Motor neuron (in vitro differentiated cells): ENCODE results near the gene ZNF423. TPM values are rescaled to one million over a fixed set of nuclear protein-coding genes. Genes with fewer than 3 reads are reported as not detected.

Source experiments
- ATAC-seq, 8 experiments: fragments of 200-7000 bp; cut with Tn5 transposase; replicated peaks in 6 of 8; 2 replicates each; pipeline ENCODE4 v1.8.0; 2021; ENCODE audit warnings: mild to moderate bottlenecking in 8 of 8, moderate library complexity in 8 of 8
- H3K27ac ChIP-seq, 2 donors: fragments of 250-450 bp; sonication (Bioruptor Pico); 2 replicates each; pipeline ENCODE4 v1.9.0; 2021; ENCODE audit warnings: antibody characterized with exemption in 2 of 2, mild to moderate bottlenecking in 2 of 2, moderate library complexity in 1 of 2
- H3K4me1 ChIP-seq, 2 donors: fragments of 250-450 bp; sonication (Bioruptor Pico); replicated peaks in 1 of 2; 2 replicates each; pipeline ENCODE4 v1.6.1; 2021; ENCODE audit warnings: antibody characterized with exemption in 2 of 2, mild to moderate bottlenecking in 2 of 2, moderate library complexity in 1 of 2
- H3K4me3 ChIP-seq, 5 donors: fragments of 250-450 bp; sonication (Bioruptor Pico); 2 replicates each; pipeline ENCODE4 v1.9.0; 2021; ENCODE audit warnings: antibody characterized with exemption in 5 of 5, mild to moderate bottlenecking in 5 of 5, moderate library complexity in 4 of 5
- WGBS, 10 experiments: fragments of 450-650 bp; shearing (Covaris generic); methylation state at CpG; one replicate each; pipeline ENCODE4 v1.0.0; 2022; 5-methylcytosine and 5-hydroxymethylcytosine counted together
- in situ Hi-C, 9 experiments: fragments of 400-800 bp; cut with MboI; loops; one replicate each; pipeline ENCODE4 v1.15.0; 2021; ENCODE audit warnings: low sequenced_read_pairs in 9 of 9, low pct_unique_long_range_greater_than_20kb in 2 of 9; ENCODE audit not compliant: unreplicated experiment in 9 of 9
- total RNA-seq, 8 experiments: library from RNA; unstranded; fragments of 300-600 nt; gene quantifications; 2 replicates each; pipeline versions ENCODE4 v1.2.3 to v1.2.4, GENCODE V29; 2022

The ZNF423 gene
- total RNA-seq, 8 experiments from 2014 or later, result 1.1 to 31.2 (median 19.0) TPM

GRCh38 chr16:49786926-49787557, 68.9 kb downstream of the ZNF423 start:
- no peak for ATAC-seq
- WGBS, 10 experiments, result 22 to 100% (median 93%) methylated on average over 2 to 6 of the region's 12 CpGs; no CpG with 5 or more reads in 2 of the 10 experiments
- H3K27ac ChIP-seq, result no peak overlapping the region
- no peak overlapping the region for H3K4me3 ChIP-seq
- peaks cover 6 to 9% of the 10 kb centered on the region in 2 donors for H3K4me1 ChIP-seq
- in situ Hi-C loops, result loop anchor here in 1 of 9 experiments (25.0 kb wide), 1 partner anchor 100 kb away; no protein-coding TSS in a partner anchor

GRCh38 chr16:49785970-49786369, 69.9 kb downstream of the ZNF423 start:
- Histone ChIP-seq H3K4me3 (no peak overlapping the region), H3K27ac (no peak overlapping the region), H3K4me1 (peaks cover 6 to 17% of the 10 kb centered on the region in 2 donors)
- ATAC-seq, result peak in 1 of 8 experiments; percentile 10
- in situ Hi-C loops, result loop anchor here in 1 of 9 experiments (25.0 kb wide), 1 partner anchor 99 kb away; no protein-coding TSS in a partner anchor
- 0 to 100% (median 82%) methylated on average over 1 to 4 of the region's 11 CpGs; no CpG with 5 or more reads in 6 of the 10 experiments for WGBS, 10 experiments

GRCh38 chr16:49782405-49782804, 73.5 kb downstream of the ZNF423 start:
- no peak for ATAC-seq
- 72 to 100% (median 80%) methylated on average over 2 to 4 of the region's 5 CpGs; no CpG with 5 or more reads in 3 of the 10 experiments for WGBS, 10 experiments
- in situ Hi-C loops, result loop anchor here in 1 of 9 experiments (25.0 kb wide), 1 partner anchor 95 kb away; no protein-coding TSS in a partner anchor

GRCh38 chr16:49781401-49781800, 74.5 kb downstream of the ZNF423 start:
- H3K4me1 ChIP-seq, result peaks cover 14 to 32% of the 10 kb centered on the region in 2 donors
- 6 to 70% (median 22%) methylated on average over 1 to 10 of the region's 14 CpGs; no CpG with 5 or more reads in 5 of the 10 experiments for WGBS, 10 experiments
- ATAC-seq, result peak in 3 of 8 experiments; percentile 70 to 82 (median 81)
- H3K4me3 ChIP-seq, result no peak overlapping the region
- H3K27ac ChIP-seq, result no peak overlapping the region
- in situ Hi-C loops, result loop anchor here in 1 of 9 experiments (25.0 kb wide), 1 partner anchor 94 kb away; no protein-coding TSS in a partner anchor

More at GRCh38 chr16:49782405-49782804, 73.5 kb downstream of the ZNF423 start:
- Histone ChIP-seq H3K4me3 (no peak overlapping the region), H3K27ac (no peak overlapping the region), H3K4me1 (peaks cover 12 to 28% of the 10 kb centered on the region in 2 donors)

- WGBS, 10 experiments, result 0 to 90% (median 38%) methylated on average over 1 to 7 of the region's 12 CpGs; no CpG with 5 or more reads in 5 of the 10 experiments
- ATAC-seq, result peak in 5 of 8 experiments; percentile 40 to 79 (median 53)
- H3K27ac ChIP-seq, result peak overlapping the region in 1 of 2 donors; percentile 57
- H3K4me1 ChIP-seq, result peaks cover 24 to 42% of the 10 kb centered on the region in 2 donors
- H3K4me3 ChIP-seq, result no peak overlapping the region
- in situ Hi-C loops, result loop anchor here in 1 of 9 experiments (25.0 kb wide), 1 partner anchor 93 kb away; no protein-coding TSS in a partner anchor
Measured at GRCh38 chr16:49780433-49780832, 75.5 kb downstream of the ZNF423 start.

- ATAC-seq, result no peak
- WGBS, 10 experiments, result 71 to 100% (median 100%) methylated on average over 1 to 2 of the region's 7 CpGs; no CpG with 5 or more reads in 6 of the 10 experiments
- in situ Hi-C loops, result loop anchor here in 1 of 9 experiments (25.0 kb wide), 1 partner anchor 93 kb away; no protein-coding TSS in a partner anchor
- Histone ChIP-seq H3K27ac (peak overlapping the region in 1 of 2 donors; percentile 57), H3K4me3 (no peak overlapping the region), H3K4me1 (peaks cover 24 to 44% of the 10 kb centered on the region in 2 donors)
Measured at GRCh38 chr16:49779979-49780378, 75.9 kb downstream of the ZNF423 start.

- in situ Hi-C loops, result loop anchor here in 1 of 9 experiments (25.0 kb wide), 1 partner anchor 91 kb away; no protein-coding TSS in a partner anchor
- no peak for ATAC-seq
- H3K27ac ChIP-seq, result no peak overlapping the region
Measured at GRCh38 chr16:49778202-49778930, 77.5 kb downstream of the ZNF423 start.

GRCh38 chr16:49776734-49777133, 79.2 kb downstream of the ZNF423 start:
- in situ Hi-C loops, result loop anchor here in 1 of 9 experiments (25.0 kb wide), 1 partner anchor 89 kb away; no protein-coding TSS in a partner anchor
- Histone ChIP-seq H3K27ac (peak overlapping the region; percentile 69 to 92), H3K4me1 (peaks cover 29 to 55% of the 10 kb centered on the region in 2 donors), H3K4me3 (peak overlapping the region in 1 of 5 donors; percentile 15)
- peak in 3 of 8 experiments; percentile 70 to 85 (median 82) for ATAC-seq
- 17 to 100% (median 90%) methylated on average over 1 to 4 of the region's 4 CpGs; no CpG with 5 or more reads in 5 of the 10 experiments for WGBS, 10 experiments

More at GRCh38 chr16:49778202-49778930, 77.5 kb downstream of the ZNF423 start:
- H3K4me3 ChIP-seq, result no peak overlapping the region
- 31 to 100% (median 91%) methylated on average over 2 to 5 of the region's 11 CpGs; no CpG with 5 or more reads in 5 of the 10 experiments for WGBS, 10 experiments
- peaks cover 24 to 50% of the 10 kb centered on the region in 2 donors for H3K4me1 ChIP-seq

GRCh38 chr16:49776085-49776595, 79.8 kb downstream of the ZNF423 start:
- H3K4me3 ChIP-seq, result peak overlapping the region in 2 of 5 donors; percentile 4 to 15
- H3K4me1 ChIP-seq, result peaks cover 31 to 54% of the 10 kb centered on the region in 2 donors
- ATAC-seq, result peak in 7 of 8 experiments; percentile 9 to 91 (median 87)
- 0 to 76% (median 0%) methylated on average over 1 to 4 of the region's 16 CpGs; no CpG with 5 or more reads in 6 of the 10 experiments for WGBS, 10 experiments
- peak overlapping the region; percentile 69 to 92 for H3K27ac ChIP-seq
- in situ Hi-C loops, result loop anchor here in 1 of 9 experiments (25.0 kb wide), 1 partner anchor 89 kb away; no protein-coding TSS in a partner anchor

GRCh38 chr16:49775581-49775980, 80.3 kb downstream of the ZNF423 start:
- H3K4me3 ChIP-seq, result peak overlapping the region in 1 of 5 donors; percentile 15
- H3K4me1 ChIP-seq, result peaks cover 27 to 48% of the 10 kb centered on the region in 2 donors
- peak overlapping the region; percentile 69 to 92 for H3K27ac ChIP-seq
- no peak for ATAC-seq
- WGBS, 10 experiments, result 59 to 100% (median 81%) methylated on average over 1 to 4 of the region's 4 CpGs; no CpG with 5 or more reads in 4 of the 10 experiments
- in situ Hi-C loops, result loop anchor here in 1 of 9 experiments (25.0 kb wide), 1 partner anchor 88 kb away; no protein-coding TSS in a partner anchor

GRCh38 chr16:49775018-49775417, 80.9 kb downstream of the ZNF423 start:
- Histone ChIP-seq H3K27ac (peak overlapping the region in 1 of 2 donors; percentile 92), H3K4me1 (peaks cover 22 to 43% of the 10 kb centered on the region in 2 donors), H3K4me3 (no peak overlapping the region)
- WGBS, 10 experiments, result 40 to 83% (median 65%) methylated on average over 2 of the region's 4 CpGs; no CpG with 5 or more reads in 6 of the 10 experiments
- in situ Hi-C loops, result loop anchor here in 1 of 9 experiments (25.0 kb wide), 1 partner anchor 88 kb away; no protein-coding TSS in a partner anchor
- no peak for ATAC-seq
